OCI-LY3 (cell line): ENCODE results near the gene WDR18.

Experiments used
- EZH2phosphoT487 ChIP-seq: fragments of 200-600 bp; shearing (Covaris generic); IDR thresholded peaks from 2 replicates; pipeline ENCODE4 v1.6.1; 2018; ENCODE audit warnings: antibody characterized with exemption, mixed run types, low read depth
- TF ChIP-seq, protein P1 (sequence below): fragments of 200-600, 300-600 bp; sonication (generic); IDR thresholded peaks from 2 replicates; pipeline ENCODE4 v1.5.1; 2014; ENCODE audit warnings: antibody characterized with exemption, low read length, low read depth

GRCh38 chr19:1018393-1018792, 34.2 kb downstream of the WDR18 start:
- TF ChIP-seq, protein P1, sequence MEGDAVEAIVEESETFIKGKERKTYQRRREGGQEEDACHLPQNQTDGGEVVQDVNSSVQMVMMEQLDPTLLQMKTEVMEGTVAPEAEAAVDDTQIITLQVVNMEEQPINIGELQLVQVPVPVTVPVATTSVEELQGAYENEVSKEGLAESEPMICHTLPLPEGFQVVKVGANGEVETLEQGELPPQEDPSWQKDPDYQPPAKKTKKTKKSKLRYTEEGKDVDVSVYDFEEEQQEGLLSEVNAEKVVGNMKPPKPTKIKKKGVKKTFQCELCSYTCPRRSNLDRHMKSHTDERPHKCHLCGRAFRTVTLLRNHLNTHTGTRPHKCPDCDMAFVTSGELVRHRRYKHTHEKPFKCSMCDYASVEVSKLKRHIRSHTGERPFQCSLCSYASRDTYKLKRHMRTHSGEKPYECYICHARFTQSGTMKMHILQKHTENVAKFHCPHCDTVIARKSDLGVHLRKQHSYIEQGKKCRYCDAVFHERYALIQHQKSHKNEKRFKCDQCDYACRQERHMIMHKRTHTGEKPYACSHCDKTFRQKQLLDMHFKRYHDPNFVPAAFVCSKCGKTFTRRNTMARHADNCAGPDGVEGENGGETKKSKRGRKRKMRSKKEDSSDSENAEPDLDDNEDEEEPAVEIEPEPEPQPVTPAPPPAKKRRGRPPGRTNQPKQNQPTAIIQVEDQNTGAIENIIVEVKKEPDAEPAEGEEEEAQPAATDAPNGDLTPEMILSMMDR: no peak
- no peak for TF ChIP-seq EZH2phosphoT487
